ENCODE results near the gene PIK3R6.

DNA sequence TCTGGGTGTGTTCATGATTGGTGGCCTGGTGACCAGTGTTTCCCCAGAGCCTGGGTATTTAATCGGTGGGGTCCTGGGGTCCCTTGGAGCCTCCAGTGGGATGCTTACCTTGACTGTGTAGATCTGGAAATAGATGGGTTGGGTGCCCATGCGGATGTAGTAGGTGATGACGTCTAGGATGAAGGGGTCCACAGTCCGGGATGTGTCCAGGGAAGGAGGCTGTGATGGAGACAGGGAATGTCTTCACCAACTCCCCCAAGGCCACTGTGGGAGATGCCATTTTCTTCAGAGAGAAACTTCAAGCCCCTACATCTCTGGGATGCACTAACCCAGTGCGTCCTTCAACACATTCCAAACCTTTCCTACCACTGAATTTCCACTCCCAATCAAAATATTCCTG, 44.2 kb downstream of the PIK3R6 start:
- no peak for TF ChIP-seq POLR2A (IDR thresholded peaks at IDR 0.05)
- TF ChIP-seq, protein P1, sequence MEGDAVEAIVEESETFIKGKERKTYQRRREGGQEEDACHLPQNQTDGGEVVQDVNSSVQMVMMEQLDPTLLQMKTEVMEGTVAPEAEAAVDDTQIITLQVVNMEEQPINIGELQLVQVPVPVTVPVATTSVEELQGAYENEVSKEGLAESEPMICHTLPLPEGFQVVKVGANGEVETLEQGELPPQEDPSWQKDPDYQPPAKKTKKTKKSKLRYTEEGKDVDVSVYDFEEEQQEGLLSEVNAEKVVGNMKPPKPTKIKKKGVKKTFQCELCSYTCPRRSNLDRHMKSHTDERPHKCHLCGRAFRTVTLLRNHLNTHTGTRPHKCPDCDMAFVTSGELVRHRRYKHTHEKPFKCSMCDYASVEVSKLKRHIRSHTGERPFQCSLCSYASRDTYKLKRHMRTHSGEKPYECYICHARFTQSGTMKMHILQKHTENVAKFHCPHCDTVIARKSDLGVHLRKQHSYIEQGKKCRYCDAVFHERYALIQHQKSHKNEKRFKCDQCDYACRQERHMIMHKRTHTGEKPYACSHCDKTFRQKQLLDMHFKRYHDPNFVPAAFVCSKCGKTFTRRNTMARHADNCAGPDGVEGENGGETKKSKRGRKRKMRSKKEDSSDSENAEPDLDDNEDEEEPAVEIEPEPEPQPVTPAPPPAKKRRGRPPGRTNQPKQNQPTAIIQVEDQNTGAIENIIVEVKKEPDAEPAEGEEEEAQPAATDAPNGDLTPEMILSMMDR (IDR thresholded peaks at IDR 0.05) = no peak

Measured in esophagus squamous epithelium (tissue), 4 donors.